Panc1 (cell line): ENCODE measurements around the gene ERFL. TPM values are rescaled to one million over a fixed set of nuclear protein-coding genes. Genes with fewer than 3 reads are reported as not detected.

Experiments used
- ATAC-seq: fragments of 200-7000 bp; cut with Tn5 transposase; 2 replicates; pipeline ENCODE4 v1.9.1; 2020; ENCODE audit warnings: mild to moderate bottlenecking, moderate library complexity
- BruUV-seq: library from RNA; stranded (reverse); fragments of 400-500 nt; replicated peaks from 2 replicates; lab custom pipeline; 2021; lab: Mats Ljungman, UMichigan
- CTCF ChIA-PET: fragments of 300-600 bp; sonication (Branson Sonifier 250); formaldehyde crosslinking; loops from one replicate; lab custom pipeline; 2022; ENCODE audit warnings: antibody characterized with exemption; lab: Charles Lee
- POLR2A ChIA-PET: fragments of 300-600 bp; sonication (Branson Sonifier 250); formaldehyde crosslinking; loops from one replicate; lab custom pipeline; 2022; ENCODE audit warnings: antibody characterized with exemption; lab: Charles Lee
- DNase-seq: peaks from one replicate; pipeline ENCODE4 v3.0.0-alpha.2; 2010; ENCODE audit warnings: low read depth, low spot score
- H3K27ac ChIP-seq: 2 replicates; pipeline ENCODE4 v1.5.1; 2011; ENCODE audit warnings: mild to moderate bottlenecking, low read length, inconsistent platforms
- H3K27me3 ChIP-seq: fragments of 200-500 bp; sonication (Bioruptor generic); 2 replicates; pipeline ENCODE4 v1.6.0; 2014; ENCODE audit warnings: low read length, inconsistent platforms; ENCODE audit not compliant: control insufficient read depth, insufficient read depth
- H3K36me3 ChIP-seq: fragments of 200-500 bp; sonication (Bioruptor generic); 2 replicates; pipeline ENCODE4 v1.5.1; 2014; ENCODE audit warnings: inconsistent platforms, mild to moderate bottlenecking, low read length, moderate library complexity; ENCODE audit not compliant: control insufficient read depth, insufficient read depth
- H3K4me1 ChIP-seq: 2 replicates; pipeline ENCODE4 v1.5.1; 2011; ENCODE audit warnings: inconsistent platforms, mild to moderate bottlenecking, low read length, moderate library complexity; ENCODE audit not compliant: control insufficient read depth, insufficient read depth
- H3K4me3 ChIP-seq, 2 experiments: 2 replicates each; pipeline ENCODE4 v1.5.1; 2011 to 2012; ENCODE audit warnings: low read depth in 2 of 2, low read length in 2 of 2, mild to moderate bottlenecking in 2 of 2, inconsistent platforms in 1 of 2, moderate library complexity in 1 of 2
- H3K9me3 ChIP-seq: fragments of 200-500 bp; sonication (Bioruptor generic); 2 replicates; pipeline ENCODE4 v1.5.1; 2014; ENCODE audit warnings: low read depth, mild to moderate bottlenecking, inconsistent platforms, low read length, moderate library complexity; ENCODE audit not compliant: control insufficient read depth, insufficient read depth
- CTCF ChIP-seq: fragments of 450-650 bp; IDR thresholded peaks from 2 replicates; pipeline ENCODE4 v1.5.1; 2017; ENCODE audit warnings: mild to moderate bottlenecking
- POLR2AphosphoS5 ChIP-seq: IDR thresholded peaks from 2 replicates; pipeline ENCODE4 v1.6.1; 2012; ENCODE audit warnings: mild to moderate bottlenecking, low read depth, low read length, moderate library complexity
- REST ChIP-seq, 2 experiments: IDR thresholded peaks; 2 replicates each; pipeline ENCODE4 v1.6.1; 2011 to 2012; ENCODE audit warnings: low read depth in 2 of 2, control low read depth in 1 of 2, low read length in 1 of 2, mild to moderate bottlenecking in 1 of 2, moderate library complexity in 1 of 2; ENCODE audit not compliant: insufficient read depth in 1 of 2
- SIN3A ChIP-seq: IDR thresholded peaks from 2 replicates; pipeline ENCODE4 v1.6.1; 2012; ENCODE audit warnings: low read depth, mild to moderate bottlenecking, low read length, moderate library complexity, borderline replicate concordance; ENCODE audit not compliant: insufficient read depth
- TCF7L2 ChIP-seq: IDR thresholded peaks from 2 replicates; pipeline ENCODE4 v1.6.1; 2011; ENCODE audit warnings: mild to moderate bottlenecking, low read depth, low read length, inconsistent platforms
- in situ Hi-C: cut with HindIII; loops from 2 replicates; pipeline ENCODE4 v1.10.0; 2016; ENCODE audit warnings: low sequenced_read_pairs, low pct_unique_long_range_greater_than_20kb
- intact Hi-C: fragments of 100-400 bp; cut with micrococcal nuclease; formaldehyde crosslinking; loops from one replicate; pipeline ENCODE4 v1.10.0; 2022; ENCODE audit not compliant: unreplicated experiment
- total RNA-seq: library from RNA; stranded (reverse); gene quantifications from one replicate; pipeline ENCODE4 v1.2.1, GENCODE V29; 2021; ENCODE audit not compliant: unreplicated experiment

The ERFL gene
- total RNA-seq, 1 experiment from 2014 or later, result 0.18 TPM

GRCh38 chr19:41903193-41903953 is 24.9 kb downstream of the ERFL start:
- TF ChIP-seq SIN3A (no peak), CTCF (no peak), REST (IDR thresholded peaks at IDR 0.05; ENCODE audit: insufficient read depth in 1 of 2, low read depth in 2 of 2, low read length in 1 of 2) (no peak), POLR2AphosphoS5 (no peak), TCF7L2 (no peak)
- DNase-seq, result no peak
- H3K4me3 ChIP-seq, result no peak overlapping the region
- H3K27me3 ChIP-seq, result no peaks in the 10 kb centered on the region
- H3K9me3 ChIP-seq, result no peaks in the 10 kb centered on the region
- POLR2A ChIA-PET, result no interaction called here
- no TSS peak for BruUV-seq
- no peak overlapping the region for H3K27ac ChIP-seq
- intact Hi-C loops, result no loop called here
- no peaks in the 10 kb centered on the region; the same call in 1 of the 2 replicates for H3K36me3 ChIP-seq
- H3K4me1 ChIP-seq, result no peaks in the 10 kb centered on the region
- CTCF ChIA-PET, result no interaction called here
- in situ Hi-C loops, result no loop called here
- no peak; the same call in 1 of the 2 replicates for ATAC-seq

GRCh38 chr19:41902594-41902993 is 25.7 kb downstream of the ERFL start:
- Histone ChIP-seq H3K27me3 (no peaks in the 10 kb centered on the region), H3K36me3 (no peaks in the 10 kb centered on the region; the same call in 1 of the 2 replicates), H3K4me1 (no peaks in the 10 kb centered on the region), H3K9me3 (no peaks in the 10 kb centered on the region), H3K4me3 (no peak overlapping the region), H3K27ac (no peak overlapping the region)
- TF ChIP-seq CTCF, result no peak
- no peak for TF ChIP-seq TCF7L2
- TF ChIP-seq REST (IDR thresholded peaks at IDR 0.05; ENCODE audit: insufficient read depth in 1 of 2, low read depth in 2 of 2, low read length in 1 of 2), result no peak
- no peak for TF ChIP-seq SIN3A
- TF ChIP-seq POLR2AphosphoS5, result no peak
- CTCF ChIA-PET, result no interaction called here
- in situ Hi-C loops (no loop called here), intact Hi-C loops (no loop called here)
- ATAC-seq (no peak), DNase-seq (no peak)
- BruUV-seq, result no TSS peak
- POLR2A ChIA-PET, result no interaction called here
